ENCODE results near the gene CSH1.
"Not testable (repeated sequence)": the region's sequence is repeated elsewhere in the genome, so short reads cannot be mapped to it uniquely, and the experiment has no call there.

CSH1 gene

GRCh38 chr17:63898899-63899798 is 2.8 kb upstream of the CSH1 start:
- DNase-seq, result not testable (repeated sequence)

- not testable (repeated sequence) for DNase-seq
These were observed 1.6 kb downstream of the CSH1 start for GRCh38 chr17:63894821-63895220.

- not testable (repeated sequence) for DNase-seq
These were observed 2.4 kb downstream of the CSH1 start for GRCh38 chr17:63894021-63894420.

- DNase-seq, result not testable (repeated sequence)
These were observed 3.9 kb downstream of the CSH1 start for GRCh38 chr17:63892316-63893037.

- peak; percentile 21 for DNase-seq
These were observed 7.1 kb downstream of the CSH1 start for GRCh38 chr17:63889026-63889848.

- DNase-seq, result not testable (repeated sequence)
These were observed 11.3 kb downstream of the CSH1 start for GRCh38 chr17:63885119-63885518.

GRCh38 chr17:63882626-63883126 is 13.7 kb downstream of the CSH1 start:
- not testable (repeated sequence) for DNase-seq

GRCh38 chr17:63881935-63882601 is 14.3 kb downstream of the CSH1 start, which contains the start of gene GH2:
GH2 (minus strand) TSS chr17:63881944; CDS start chr17:63881801, 143 bp downstream.
- DNase-seq, result peak; percentile 39

GRCh38 chr17:63881337-63881736 is 15.0 kb downstream of the CSH1 start:
- not testable (repeated sequence) for DNase-seq

- no peak for DNase-seq
These were observed 15.7 kb downstream of the CSH1 start for GRCh38 chr17:63880706-63881105.

- not testable (repeated sequence) for DNase-seq
These were observed 18.0 kb downstream of the CSH1 start for GRCh38 chr17:63878413-63878812.

- DNase-seq, result not testable (repeated sequence)
These were observed 21.7 kb downstream of the CSH1 start for GRCh38 chr17:63874693-63875092.

GRCh38 chr17:63874061-63874626 is 22.2 kb downstream of the CSH1 start:
- DNase-seq, result not testable (repeated sequence)

- DNase-seq, result not testable (repeated sequence)
These were observed 22.8 kb downstream of the CSH1 start, which contains the start of gene CSH2 for GRCh38 chr17:63873577-63873976. CSH2 (minus strand) TSS chr17:63873677; CDS start chr17:63873614, 63 bp downstream.

GRCh38 chr17:63871646-63872365 is 24.6 kb downstream of the CSH1 start:
- DNase-seq, result not testable (repeated sequence)

- not testable (repeated sequence) for DNase-seq
These were observed 26.1 kb downstream of the CSH1 start for GRCh38 chr17:63870292-63870665.

GRCh38 chr17:63869491-63870291 is 26.7 kb downstream of the CSH1 start:
- not testable (repeated sequence) for DNase-seq

- DNase-seq, result not testable (repeated sequence)
These were observed 29.7 kb downstream of the CSH1 start for GRCh38 chr17:63866625-63867024.

GRCh38 chr17:63859257-63859656 is 37.1 kb downstream of the CSH1 start:
- DNase-seq, result no peak

GRCh38 chr17:63856425-63856824 is 39.9 kb downstream of the CSH1 start:
- not testable (repeated sequence) for DNase-seq

All from NCI-H1436 (cell line).